Dendritic cell treated with granulocyte-macrophage colony-stimulating factor and Interleukin-4, amounts not matched to agents 40 ng/mL and 50 ng/mL, for 4 days (primary cell): ENCODE measurements around the gene RNF222.

ENCODE experiments used
- H3K27ac Mint-ChIP-seq: one replicate; pipeline ENCODE4 v1.8.0; 2022; ENCODE audit warnings: mild to moderate bottlenecking, mixed read lengths
- H3K27me3 Mint-ChIP-seq: one replicate; pipeline ENCODE4 v1.8.0; 2022; ENCODE audit warnings: mild to moderate bottlenecking, mixed read lengths
- H3K36me3 Mint-ChIP-seq: one replicate; pipeline ENCODE4 v1.8.0; 2022; ENCODE audit warnings: low read depth, mixed read lengths
- H3K4me1 Mint-ChIP-seq: one replicate; pipeline ENCODE4 v1.8.0; 2022; ENCODE audit warnings: low read depth, mixed read lengths
- H3K4me3 Mint-ChIP-seq: one replicate; pipeline ENCODE4 v1.8.0; 2022; ENCODE audit warnings: mild to moderate bottlenecking, moderate library complexity, mixed read lengths
- H3K9me3 Mint-ChIP-seq: one replicate; pipeline ENCODE4 v1.8.0; 2022; ENCODE audit warnings: mixed read lengths
- intact Hi-C: fragments of 100-400 bp; cut with micrococcal nuclease; formaldehyde crosslinking; loops from one replicate; pipeline ENCODE4 v1.15.0; 2022

The RNF222 gene

DNA sequence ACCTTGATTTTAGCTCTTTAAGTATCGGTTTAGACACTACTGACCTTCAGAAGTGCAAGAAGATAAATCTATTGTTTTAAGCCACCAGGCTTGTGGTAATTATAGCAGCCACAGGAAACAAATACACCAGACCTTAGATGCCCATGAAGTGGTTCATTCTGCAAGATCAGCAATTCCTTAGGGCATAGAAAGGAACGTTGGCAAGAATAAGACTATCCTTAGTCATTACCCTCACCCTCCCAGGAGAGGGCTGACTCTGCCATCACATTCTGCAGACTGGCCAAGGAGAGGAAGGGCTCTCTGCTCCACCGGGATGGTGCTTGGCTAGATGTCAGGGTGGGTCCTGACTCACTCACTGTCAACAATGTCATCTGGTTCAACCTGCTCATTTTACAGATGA is 23.9 kb upstream of the RNF222 start:
- no peaks in the 10 kb centered on the region for H3K27me3 Mint-ChIP-seq

DNA sequence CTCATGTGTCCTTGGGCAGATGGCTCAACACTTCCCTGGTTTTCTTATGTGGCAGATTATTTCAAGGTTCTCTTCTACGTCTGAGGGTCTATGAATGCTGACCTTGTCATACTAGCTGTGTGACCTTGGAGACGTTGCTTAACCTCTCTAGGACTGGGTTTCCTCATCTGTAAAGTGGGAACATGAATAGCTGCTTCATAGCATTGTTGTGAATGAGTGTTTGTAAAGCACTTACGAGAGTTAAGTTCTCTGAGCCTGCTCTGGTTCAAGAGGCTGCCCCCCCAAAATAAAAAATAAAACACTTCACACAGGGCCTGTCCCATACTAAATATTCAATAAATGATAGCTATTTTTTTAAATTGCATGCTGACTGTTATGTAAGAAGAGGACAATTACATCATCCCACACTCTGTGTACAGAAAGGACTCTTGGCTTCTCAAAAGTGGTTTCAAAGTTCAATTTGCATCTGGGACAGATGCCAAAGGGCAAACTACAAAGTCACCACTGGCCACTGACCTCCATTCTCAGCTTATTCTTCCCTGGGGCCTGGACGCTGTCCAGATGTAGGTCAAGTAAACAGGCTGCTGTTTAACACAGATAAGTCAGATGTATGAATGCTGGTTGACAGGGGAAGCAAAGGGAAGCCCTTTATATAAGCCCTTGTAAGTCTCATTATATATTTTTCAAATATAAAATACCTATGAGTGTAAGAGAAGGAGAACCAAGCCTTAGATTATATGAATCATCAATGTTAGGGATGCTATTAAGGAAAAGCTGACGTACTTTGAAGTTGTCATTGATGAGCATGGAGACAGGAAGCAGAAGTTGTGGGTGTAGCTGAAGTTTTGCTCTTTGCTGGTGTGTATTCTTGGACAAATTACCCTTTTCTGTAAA is 22.7 kb upstream of the RNF222 start:
- no peaks in the 10 kb centered on the region for H3K36me3 Mint-ChIP-seq
- peaks cover 68% of the 10 kb centered on the region for H3K4me1 Mint-ChIP-seq
- H3K27me3 Mint-ChIP-seq = no peaks in the 10 kb centered on the region
- intact Hi-C loops = no loop called here
- H3K4me3 Mint-ChIP-seq = no peak overlapping the region
- H3K9me3 Mint-ChIP-seq = peaks cover 9% of the 10 kb centered on the region
- peak overlapping the region; percentile 70 for H3K27ac Mint-ChIP-seq

More for the DNA sequence above, 23.9 kb upstream of the RNF222 start:
- H3K27ac Mint-ChIP-seq = peak overlapping the region; percentile 70
- H3K4me3 Mint-ChIP-seq = no peak overlapping the region
- peaks cover 63% of the 10 kb centered on the region for H3K4me1 Mint-ChIP-seq
- H3K9me3 Mint-ChIP-seq = peaks cover 7% of the 10 kb centered on the region
- H3K36me3 Mint-ChIP-seq = no peaks in the 10 kb centered on the region
- intact Hi-C loops = no loop called here

- H3K27me3 Mint-ChIP-seq = no peaks in the 10 kb centered on the region
These were observed 21.7 kb upstream of the RNF222 start for GRCh38 chr17:8419305-8419704.

DNA sequence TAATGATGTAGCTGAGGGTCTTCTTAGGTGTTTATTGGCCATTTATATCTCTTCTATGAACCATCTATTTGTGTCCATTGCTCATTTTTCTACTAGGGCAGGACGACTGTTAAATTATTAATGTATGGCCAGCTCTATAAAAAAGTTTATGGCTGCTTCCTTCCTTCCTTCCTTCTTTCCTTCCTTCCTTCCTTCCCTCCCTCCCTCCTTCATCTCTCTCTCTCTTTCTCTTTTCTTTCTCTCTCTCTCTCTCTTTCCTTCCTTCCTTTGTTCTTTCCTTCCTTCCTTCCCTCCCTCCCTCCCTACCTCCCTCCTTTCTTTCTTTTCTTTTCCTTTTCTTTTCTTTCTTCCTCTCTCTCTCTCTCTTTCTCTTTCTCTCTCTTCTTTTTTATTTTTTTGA is 20.8 kb upstream of the RNF222 start:
- Mint-ChIP-seq H3K9me3 (peaks cover 9% of the 10 kb centered on the region), H3K4me3 (no peak overlapping the region), H3K27me3 (no peaks in the 10 kb centered on the region), H3K36me3 (no peaks in the 10 kb centered on the region), H3K4me1 (peaks cover 67% of the 10 kb centered on the region), H3K27ac (peak overlapping the region; percentile 64)
- intact Hi-C loops = no loop called here

More at GRCh38 chr17:8419305-8419704, 21.7 kb upstream of the RNF222 start:
- peaks cover 68% of the 10 kb centered on the region for H3K4me1 Mint-ChIP-seq
- H3K36me3 Mint-ChIP-seq = no peaks in the 10 kb centered on the region
- intact Hi-C loops = no loop called here
- H3K4me3 Mint-ChIP-seq = no peak overlapping the region
- no peak overlapping the region for H3K27ac Mint-ChIP-seq
- peaks cover 9% of the 10 kb centered on the region for H3K9me3 Mint-ChIP-seq

GRCh38 chr17:8417806-8418205 is 20.2 kb upstream of the RNF222 start:
- intact Hi-C loops = no loop called here
- peaks cover 9% of the 10 kb centered on the region for H3K9me3 Mint-ChIP-seq
- H3K36me3 Mint-ChIP-seq = no peaks in the 10 kb centered on the region
- no peaks in the 10 kb centered on the region for H3K27me3 Mint-ChIP-seq
- no peak overlapping the region for H3K4me3 Mint-ChIP-seq
- H3K4me1 Mint-ChIP-seq = peaks cover 68% of the 10 kb centered on the region
- peak overlapping the region; percentile 64 for H3K27ac Mint-ChIP-seq

DNA sequence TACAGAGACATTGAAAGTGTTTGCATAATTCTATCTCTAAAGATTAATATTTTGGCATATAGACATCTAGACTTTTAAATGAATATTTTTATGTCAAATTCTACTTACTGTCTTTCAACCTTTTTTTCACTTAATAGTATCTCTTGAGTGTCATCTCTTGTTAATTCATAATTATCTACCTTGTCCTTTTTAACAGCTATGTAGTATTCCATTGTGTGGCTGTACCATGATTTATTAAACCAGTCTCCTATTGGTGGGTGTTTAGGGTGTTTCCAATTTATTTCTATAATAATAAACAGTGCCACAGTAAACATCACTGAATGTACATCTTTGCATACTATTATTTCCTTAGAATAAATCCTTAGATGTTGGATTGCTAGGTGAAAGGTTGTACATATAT is 16.3 kb upstream of the RNF222 start:
- intact Hi-C loops = no loop called here
- Mint-ChIP-seq H3K27ac (no peak overlapping the region), H3K9me3 (peaks cover 9% of the 10 kb centered on the region), H3K36me3 (no peaks in the 10 kb centered on the region), H3K4me1 (peaks cover 51% of the 10 kb centered on the region), H3K27me3 (no peaks in the 10 kb centered on the region), H3K4me3 (no peak overlapping the region)

GRCh38 chr17:8413328-8413727 is 15.7 kb upstream of the RNF222 start:
- no peak overlapping the region for H3K4me3 Mint-ChIP-seq
- H3K36me3 Mint-ChIP-seq = no peaks in the 10 kb centered on the region
- H3K4me1 Mint-ChIP-seq = peaks cover 47% of the 10 kb centered on the region
- H3K9me3 Mint-ChIP-seq = peaks cover 9% of the 10 kb centered on the region
- intact Hi-C loops = no loop called here
- H3K27ac Mint-ChIP-seq = no peak overlapping the region
- H3K27me3 Mint-ChIP-seq = peaks cover 4% of the 10 kb centered on the region

GRCh38 chr17:8412089-8412488 is 14.5 kb upstream of the RNF222 start:
- H3K27ac Mint-ChIP-seq = no peak overlapping the region
- H3K4me1 Mint-ChIP-seq = peaks cover 38% of the 10 kb centered on the region
- H3K27me3 Mint-ChIP-seq = peaks cover 7% of the 10 kb centered on the region
- H3K9me3 Mint-ChIP-seq = peaks cover 7% of the 10 kb centered on the region
- intact Hi-C loops = no loop called here
- no peak overlapping the region for H3K4me3 Mint-ChIP-seq
- no peaks in the 10 kb centered on the region for H3K36me3 Mint-ChIP-seq

DNA sequence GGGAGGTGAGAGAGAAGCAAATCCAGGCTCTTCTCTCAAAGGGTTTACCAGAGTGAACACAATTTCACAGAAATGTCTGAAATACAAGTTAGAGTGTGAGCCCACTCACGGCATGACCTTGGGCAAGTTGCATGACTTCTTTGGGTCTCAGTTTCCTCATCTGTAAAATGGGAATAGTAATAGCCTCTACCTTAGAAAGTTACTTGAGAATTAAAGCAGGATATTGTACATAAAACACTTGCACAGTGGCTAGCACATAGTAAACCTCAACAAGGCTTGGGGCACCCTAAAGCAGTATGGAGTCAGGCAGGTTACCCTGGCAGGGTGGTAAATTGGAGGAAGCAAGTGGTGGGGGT is 13.2 kb upstream of the RNF222 start:
- H3K9me3 Mint-ChIP-seq = no peaks in the 10 kb centered on the region
- H3K36me3 Mint-ChIP-seq = no peaks in the 10 kb centered on the region
- H3K4me3 Mint-ChIP-seq = no peak overlapping the region
- peaks cover 7% of the 10 kb centered on the region for H3K27me3 Mint-ChIP-seq
- H3K4me1 Mint-ChIP-seq = peaks cover 28% of the 10 kb centered on the region
- H3K27ac Mint-ChIP-seq = no peak overlapping the region
- intact Hi-C loops = loop anchor here (1.0 to 2.0 kb wide), 3 partner anchors 26 to 374 kb away; no protein-coding TSS in a partner anchor

- intact Hi-C loops = loop anchor here (1.0 to 2.0 kb wide), 3 partner anchors 27 to 375 kb away; no protein-coding TSS in a partner anchor
- Mint-ChIP-seq H3K27ac (no peak overlapping the region), H3K36me3 (no peaks in the 10 kb centered on the region), H3K4me1 (peaks cover 28% of the 10 kb centered on the region), H3K4me3 (peak overlapping the region; percentile 49), H3K27me3 (peaks cover 7% of the 10 kb centered on the region), H3K9me3 (no peaks in the 10 kb centered on the region)
These were observed 12.6 kb upstream of the RNF222 start for GRCh38 chr17:8409966-8410882.

DNA sequence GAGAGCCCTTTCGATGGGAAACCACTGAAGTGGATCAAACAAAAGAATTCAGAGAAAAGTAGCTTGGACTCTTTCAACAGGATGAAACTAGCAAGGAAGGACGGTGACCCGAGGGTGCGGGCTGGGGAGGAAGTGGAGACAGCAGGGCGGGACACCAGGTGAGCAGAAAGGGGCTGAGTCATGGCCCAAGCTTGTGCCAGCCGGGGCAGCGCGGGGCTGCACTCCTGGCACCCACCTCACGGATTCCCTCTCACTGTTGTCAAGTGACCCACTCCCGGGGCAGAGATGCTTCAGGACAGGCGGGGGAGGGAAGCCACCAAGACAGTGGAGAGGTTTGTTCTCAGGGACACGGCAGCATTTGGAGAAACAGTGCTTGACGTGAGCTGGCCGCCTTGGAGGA is 10.7 kb upstream of the RNF222 start:
- Mint-ChIP-seq H3K36me3 (no peaks in the 10 kb centered on the region), H3K27me3 (peaks cover 7% of the 10 kb centered on the region), H3K9me3 (no peaks in the 10 kb centered on the region), H3K27ac (no peak overlapping the region), H3K4me1 (peaks cover 25% of the 10 kb centered on the region), H3K4me3 (no peak overlapping the region)
- intact Hi-C loops = no loop called here

- intact Hi-C loops = no loop called here
- Mint-ChIP-seq H3K4me3 (no peak overlapping the region), H3K4me1 (peaks cover 13% of the 10 kb centered on the region), H3K9me3 (no peaks in the 10 kb centered on the region), H3K36me3 (no peaks in the 10 kb centered on the region), H3K27me3 (peaks cover 7% of the 10 kb centered on the region), H3K27ac (no peak overlapping the region)
These were observed 8.5 kb upstream of the RNF222 start for GRCh38 chr17:8406174-8406573.

GRCh38 chr17:8405499-8406016 is 7.9 kb upstream of the RNF222 start:
- intact Hi-C loops = no loop called here
- peaks cover 10% of the 10 kb centered on the region for H3K27me3 Mint-ChIP-seq
- no peak overlapping the region for H3K27ac Mint-ChIP-seq
- H3K4me3 Mint-ChIP-seq = no peak overlapping the region
- peaks cover 13% of the 10 kb centered on the region for H3K4me1 Mint-ChIP-seq
- no peaks in the 10 kb centered on the region for H3K9me3 Mint-ChIP-seq
- no peaks in the 10 kb centered on the region for H3K36me3 Mint-ChIP-seq
